ENCODE measurements around the gene DTNBP1.

Gene DTNBP1

GRCh38 chr6:15553736-15554294, 109.0 kb downstream of the DTNBP1 start:
- no peak for DNase-seq

GRCh38 chr6:15553031-15553430, 109.8 kb downstream of the DTNBP1 start:
- DNase-seq: no peak

GRCh38 chr6:15551798-15552197, 111.0 kb downstream of the DTNBP1 start:
- peak in 1 of 2 donors; percentile 35 for DNase-seq

GRCh38 chr6:15551262-15551661, 111.6 kb downstream of the DTNBP1 start:
- no peak for DNase-seq

- DNase-seq: no peak
Observed at GRCh38 chr6:15550546-15551123, 112.2 kb downstream of the DTNBP1 start.

- DNase-seq: no peak
Observed at GRCh38 chr6:15549371-15549770, 113.5 kb downstream of the DTNBP1 start.

GRCh38 chr6:15547400-15547799, 115.4 kb downstream of the DTNBP1 start:
- no peak for DNase-seq

- no peak for DNase-seq
Observed at GRCh38 chr6:15546591-15546990, 116.2 kb downstream of the DTNBP1 start.

GRCh38 chr6:15544321-15544900, 118.4 kb downstream of the DTNBP1 start:
- DNase-seq: no peak

- DNase-seq: peak in 1 of 2 donors; percentile 22
Observed at GRCh38 chr6:15543332-15543917, 119.4 kb downstream of the DTNBP1 start.

GRCh38 chr6:15539722-15540270, 123.0 kb downstream of the DTNBP1 start:
- no peak for DNase-seq

GRCh38 chr6:15538766-15539495, 123.9 kb downstream of the DTNBP1 start:
- no peak for DNase-seq

- no peak for DNase-seq
Observed at GRCh38 chr6:15538106-15538505, 124.7 kb downstream of the DTNBP1 start.

- no peak for DNase-seq
Observed at GRCh38 chr6:15536198-15536955, 126.5 kb downstream of the DTNBP1 start.

GRCh38 chr6:15535495-15536197, 127.2 kb downstream of the DTNBP1 start:
- no peak for DNase-seq

GRCh38 chr6:15534974-15535373, 127.9 kb downstream of the DTNBP1 start:
- DNase-seq: peak in 1 of 2 donors; percentile 75

- no peak for DNase-seq
Observed at GRCh38 chr6:15533379-15534026, 129.3 kb downstream of the DTNBP1 start.

GRCh38 chr6:15531973-15532372, 130.9 kb downstream of the DTNBP1 start:
- no peak for DNase-seq

GRCh38 chr6:15530411-15530810, 132.4 kb downstream of the DTNBP1 start:
- DNase-seq: no peak

GRCh38 chr6:15528870-15529269, 134.0 kb downstream of the DTNBP1 start:
- DNase-seq: no peak
